Natural killer cell (primary cell): ENCODE results near the gene GPR137B. TPM values are rescaled to one million over a fixed set of nuclear protein-coding genes. Genes with fewer than 3 reads are reported as not detected.

Source experiments
- ATAC-seq, 3 donors: fragments of 150-1000 bp in 2 of 3; fragments of 200-7000 bp in 1 of 3; cut with Tn5 transposase; 1 replicate in 1 of 3; 2 replicates in 2 of 3; pipeline ENCODE4 v1.10.0; 2021; ENCODE audit warnings: mild to moderate bottlenecking in 2 of 3, moderate library complexity in 2 of 3
- DNase-seq, 2 donors: peaks; one replicate each; pipeline versions ENCODE4 v3.0.0 to v3.0.0-alpha.2; 2013 to 2021; ENCODE audit warnings: mixed read lengths in 1 of 2
- H3K27ac ChIP-seq: one replicate; pipeline ENCODE4 v1.5.1; 2013; ENCODE audit warnings: mild to moderate bottlenecking, low read length
- H3K27me3 ChIP-seq: one replicate; pipeline ENCODE4 v1.6.1; 2013; ENCODE audit warnings: low read length; ENCODE audit not compliant: control insufficient read depth, insufficient read depth
- H3K36me3 ChIP-seq: one replicate; pipeline ENCODE4 v1.6.1; 2013; ENCODE audit warnings: low read length; ENCODE audit not compliant: control insufficient read depth, insufficient read depth
- H3K4me1 ChIP-seq: one replicate; pipeline ENCODE4 v1.6.1; 2013; ENCODE audit warnings: low read length; ENCODE audit not compliant: control insufficient read depth, insufficient read depth
- H3K4me3 ChIP-seq: one replicate; pipeline ENCODE4 v1.5.1; 2013; ENCODE audit warnings: low read length
- H3K9me3 ChIP-seq: one replicate; pipeline ENCODE4 v1.6.1; 2013; ENCODE audit warnings: low read length; ENCODE audit not compliant: control insufficient read depth, insufficient read depth
- H3K27ac Mint-ChIP-seq, 2 donors: one replicate each; pipeline ENCODE4 v1.8.0; 2022; ENCODE audit warnings: mild to moderate bottlenecking in 2 of 2, mixed read lengths in 2 of 2, moderate library complexity in 1 of 2
- H3K27me3 Mint-ChIP-seq, 2 donors: one replicate each; pipeline ENCODE4 v1.8.0; 2022; ENCODE audit warnings: low read depth in 2 of 2, mixed read lengths in 2 of 2
- H3K36me3 Mint-ChIP-seq: one replicate; pipeline ENCODE4 v1.8.0; 2022; ENCODE audit warnings: mixed read lengths
- H3K4me1 Mint-ChIP-seq, 2 donors: one replicate each; pipeline ENCODE4 v1.8.0; 2022; ENCODE audit warnings: mixed read lengths in 2 of 2
- H3K4me3 Mint-ChIP-seq: one replicate; pipeline ENCODE4 v1.8.0; 2022; ENCODE audit warnings: mild to moderate bottlenecking, moderate library complexity, mixed read lengths
- H3K9me3 Mint-ChIP-seq, 2 donors: one replicate each; pipeline ENCODE4 v1.8.0; 2022; ENCODE audit warnings: mixed read lengths in 2 of 2
- CTCF ChIP-seq: fragments of 200-600 bp; IDR thresholded peaks from one replicate; pipeline ENCODE4 v1.8.0; 2022; ENCODE audit warnings: antibody characterized with exemption
- WGBS: methylation state at CpG from one replicate; pipeline ENCODE4 v1.1.7; 2013; ENCODE audit warnings: missing lambda C conversion rate; ENCODE audit not compliant: insufficient coverage; 5-methylcytosine and 5-hydroxymethylcytosine counted together
- intact Hi-C: fragments of 100-400 bp; cut with micrococcal nuclease; formaldehyde crosslinking; loops from one replicate; pipeline ENCODE4 v1.14.2; 2022
- total RNA-seq, 4 donors: library from RNA; stranded (reverse); fragments of 120-200 nt in 1 of 4; gene quantifications; one replicate each; pipeline versions ENCODE4 v1.2.3 to v1.2.4, GENCODE V29; 2013 to 2022

Gene GPR137B
- total RNA-seq, 3 donors from 2014 or later (not counting 1 experiment from before 2014, with no cell fraction given) = 13.3 to 13.8 (median 13.5) TPM

DNA sequence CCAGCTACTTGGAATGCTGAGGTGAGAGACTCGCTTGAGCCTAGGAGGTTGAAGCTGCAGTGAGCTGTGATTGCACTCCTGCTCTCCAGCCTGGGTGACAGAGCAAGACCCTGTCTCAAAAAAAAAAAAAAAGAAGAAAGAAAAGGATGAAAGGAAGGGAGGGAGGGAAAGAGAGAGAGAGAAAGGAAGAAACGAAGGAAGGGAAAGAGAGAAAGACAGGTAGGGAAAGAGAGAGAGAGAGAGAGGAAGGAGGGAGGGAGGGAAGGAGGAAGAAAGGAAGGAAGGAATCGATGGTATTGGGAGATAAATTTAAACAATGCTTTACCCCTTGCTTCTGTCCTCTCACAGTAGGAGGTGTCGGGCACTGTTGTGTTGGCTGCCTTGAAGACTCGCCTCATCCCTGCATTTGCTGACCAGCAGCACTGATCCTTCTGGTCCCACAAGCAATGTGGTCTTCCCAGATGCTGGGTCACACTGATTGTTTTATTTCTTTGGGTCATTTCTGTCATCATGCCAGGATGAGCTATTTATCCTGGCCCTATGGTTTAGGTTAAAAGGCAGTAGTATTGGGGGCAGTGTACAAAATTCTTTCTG is 30.9 kb downstream of the GPR137B start:
- DNase-seq (no peak), ATAC-seq (no peak)
- H3K4me1 ChIP-seq = no peaks in the 10 kb centered on the region
- Mint-ChIP-seq H3K4me1 (no peaks in the 10 kb centered on the region), H3K4me3 (no peak overlapping the region), H3K27me3 (no peaks in the 10 kb centered on the region), H3K36me3 (no peaks in the 10 kb centered on the region), H3K9me3 (no peaks in the 10 kb centered on the region), H3K27ac (no peak overlapping the region)
- no peaks in the 10 kb centered on the region for H3K27me3 ChIP-seq
- H3K9me3 ChIP-seq = no peaks in the 10 kb centered on the region
- no peak for TF ChIP-seq CTCF
- H3K4me3 ChIP-seq = no peak overlapping the region
- WGBS = 98% methylated on average over 4 of the region's 5 CpGs
- no peak overlapping the region for H3K27ac ChIP-seq
- H3K36me3 ChIP-seq = no peaks in the 10 kb centered on the region
- intact Hi-C loops = no loop called here

GRCh38 chr1:236175642-236176336 is 33.5 kb downstream of the GPR137B start:
- DNase-seq (no peak), ATAC-seq (no peak)
- WGBS = 91% methylated on average over 12 of the region's 12 CpGs
- Mint-ChIP-seq H3K9me3 (no peaks in the 10 kb centered on the region), H3K36me3 (no peaks in the 10 kb centered on the region), H3K27me3 (no peaks in the 10 kb centered on the region), H3K4me3 (no peak overlapping the region), H3K4me1 (no peaks in the 10 kb centered on the region), H3K27ac (no peak overlapping the region)
- no peak for TF ChIP-seq CTCF
- Histone ChIP-seq H3K27ac (no peak overlapping the region), H3K27me3 (no peaks in the 10 kb centered on the region), H3K9me3 (no peaks in the 10 kb centered on the region), H3K4me1 (no peaks in the 10 kb centered on the region), H3K4me3 (no peak overlapping the region), H3K36me3 (no peaks in the 10 kb centered on the region)
- intact Hi-C loops = no loop called here

GRCh38 chr1:236176337-236177336 is 34.3 kb downstream of the GPR137B start:
- Mint-ChIP-seq H3K4me1 (no peaks in the 10 kb centered on the region), H3K9me3 (no peaks in the 10 kb centered on the region)

More at GRCh38 chr1:236176337-236177336, 34.3 kb downstream of the GPR137B start:
- Histone ChIP-seq H3K27ac (no peak overlapping the region), H3K4me1 (no peaks in the 10 kb centered on the region), H3K9me3 (no peaks in the 10 kb centered on the region), H3K4me3 (no peak overlapping the region), H3K36me3 (no peaks in the 10 kb centered on the region), H3K27me3 (no peaks in the 10 kb centered on the region)
- Mint-ChIP-seq H3K4me3 (no peak overlapping the region), H3K36me3 (no peaks in the 10 kb centered on the region), H3K27ac (no peak overlapping the region), H3K27me3 (no peaks in the 10 kb centered on the region)
- WGBS = 92% methylated on average over 17 of the region's 18 CpGs
- DNase-seq (no peak), ATAC-seq (no peak)
- intact Hi-C loops = no loop called here
- TF ChIP-seq CTCF = no peak
